Measurements from ENCODE around the gene ANKFN1.

DNA sequence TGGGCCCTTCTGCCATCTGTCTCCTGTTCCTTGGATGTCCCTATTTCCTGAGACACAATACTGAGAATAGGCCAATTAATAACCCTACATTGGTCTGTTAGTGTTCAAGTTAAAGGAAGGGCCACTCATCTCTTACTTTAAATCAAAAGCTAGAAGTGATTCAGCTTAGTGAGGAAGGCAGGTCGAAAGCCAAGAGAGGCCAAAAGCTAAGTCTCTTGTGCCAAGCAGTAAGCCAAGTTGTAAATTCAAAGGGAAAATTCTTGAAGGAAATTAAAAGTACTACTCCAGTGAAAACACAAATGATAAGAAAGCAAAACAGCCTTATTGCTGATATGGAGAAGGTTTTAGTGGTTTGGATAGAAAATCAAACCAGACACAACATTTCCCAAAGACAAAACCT, 28.8 kb downstream of the ANKFN1 start:
- TF ChIP-seq CTCF (IDR thresholded peaks at IDR 0.05) = no peak
- no peak for TF ChIP-seq POLR2A (IDR thresholded peaks at IDR 0.05)
